NCI-H1694 (cell line): ENCODE measurements around the gene ZNF35.
A peak's percentile ranks its signal among the peaks of the same experiment; 100 is the strongest.
"Not testable (repeated sequence)": the region's sequence is repeated elsewhere in the genome, so short reads cannot be mapped to it uniquely, and the experiment has no call there.

ENCODE experiments used
- DNase-seq: peaks from one replicate; lab custom pipeline; 2025; lab: John Stamatoyannopoulos, UW

Gene ZNF35

GRCh38 chr3:44648564-44649229 lies at the start of gene ZNF35:
Gene ZNF35 (plus strand): TSS chr3:44648732. CDS start chr3:44651068, 2,336 bp downstream.
- DNase-seq = peak; percentile 43

- no peak for DNase-seq
Measured at GRCh38 chr3:44601749-44602148, 46.8 kb upstream of the ZNF35 start.

DNA sequence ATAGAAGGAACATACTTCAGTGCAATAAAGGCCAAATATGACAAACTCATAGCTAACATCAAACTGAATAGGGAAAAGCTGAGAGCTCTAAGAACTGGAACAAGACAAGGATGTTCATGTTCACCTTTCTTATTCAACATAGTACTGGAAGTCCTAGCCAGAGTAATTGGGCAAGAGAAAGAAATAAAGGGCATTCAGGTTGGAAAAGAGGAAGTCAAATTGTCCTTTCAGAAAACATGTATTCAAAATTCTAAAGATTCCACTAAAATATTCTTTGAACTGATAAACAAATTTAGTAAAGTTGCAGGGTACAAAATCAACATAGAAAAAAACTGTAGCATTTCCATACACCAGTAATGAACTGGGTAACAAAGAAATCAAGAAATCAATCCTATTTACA lies 35.9 kb upstream of the ZNF35 start:
- no peak for DNase-seq

DNA sequence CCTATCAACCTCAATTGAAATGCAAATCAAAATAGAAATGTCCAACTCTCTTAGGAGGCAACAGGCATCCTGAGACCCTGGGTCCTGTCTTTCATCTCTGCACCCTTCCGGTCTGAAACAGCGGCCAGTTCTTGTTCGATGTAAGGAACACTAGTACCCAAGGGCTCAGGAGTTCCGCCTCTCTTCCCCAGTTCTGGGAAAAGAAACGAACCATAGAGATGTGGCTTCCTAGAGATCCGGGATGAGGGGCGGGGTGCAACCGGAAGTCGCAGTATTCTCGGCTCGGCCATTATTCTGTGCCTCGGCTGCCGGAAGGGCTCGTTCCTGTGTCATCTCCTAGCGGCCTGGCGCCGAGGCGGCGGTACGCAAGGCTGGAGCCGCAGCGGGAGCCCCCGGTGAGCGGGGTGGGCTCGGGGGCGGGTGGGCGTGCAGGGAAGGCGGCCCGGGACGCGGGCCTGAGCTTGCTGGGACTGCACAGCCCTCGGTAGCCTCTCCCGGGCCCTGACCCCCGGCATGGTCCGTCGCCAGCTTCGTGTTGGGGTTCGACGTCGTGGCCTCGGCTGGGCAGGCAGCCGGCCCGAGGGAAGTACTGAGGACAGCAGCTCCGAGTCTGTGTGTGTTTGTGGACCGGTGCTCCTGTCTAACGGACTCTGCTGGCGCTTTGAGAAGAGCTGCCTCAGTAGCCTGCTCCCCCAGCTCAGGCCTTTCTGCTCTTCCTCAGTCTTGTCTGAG lies 23.6 kb upstream of the ZNF35 start, which contains the start of gene ZNF197:
ZNF197 (plus strand) TSS at position 288 of the 732 bp plus-strand sequence. CDS start 4,119 bp downstream, outside the sequence.
- peak; percentile 49 for DNase-seq

GRCh38 chr3:44628716-44629115 lies 19.8 kb upstream of the ZNF35 start:
- no peak for DNase-seq

DNA sequence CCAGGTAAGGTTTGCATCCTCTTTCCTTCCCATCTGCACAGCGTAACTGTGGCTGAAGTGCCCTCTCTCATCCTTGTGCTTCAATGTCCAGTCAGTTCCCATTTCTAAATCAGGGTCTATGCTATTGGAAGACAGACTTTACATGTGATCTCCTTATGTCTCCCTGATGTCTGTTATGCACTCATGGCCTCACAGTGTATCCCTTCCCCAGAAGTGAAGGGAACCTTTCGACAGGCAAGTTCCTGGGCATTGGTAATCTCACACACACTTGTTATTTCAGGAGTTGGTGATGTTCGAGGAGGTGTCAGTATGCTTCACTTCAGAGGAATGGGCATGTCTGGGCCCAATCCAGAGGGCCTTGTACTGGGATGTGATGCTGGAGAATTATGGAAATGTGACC lies 16.3 kb upstream of the ZNF35 start:
- no peak for DNase-seq

GRCh38 chr3:44642337-44642736 lies 6.2 kb upstream of the ZNF35 start:
- no peak for DNase-seq

DNA sequence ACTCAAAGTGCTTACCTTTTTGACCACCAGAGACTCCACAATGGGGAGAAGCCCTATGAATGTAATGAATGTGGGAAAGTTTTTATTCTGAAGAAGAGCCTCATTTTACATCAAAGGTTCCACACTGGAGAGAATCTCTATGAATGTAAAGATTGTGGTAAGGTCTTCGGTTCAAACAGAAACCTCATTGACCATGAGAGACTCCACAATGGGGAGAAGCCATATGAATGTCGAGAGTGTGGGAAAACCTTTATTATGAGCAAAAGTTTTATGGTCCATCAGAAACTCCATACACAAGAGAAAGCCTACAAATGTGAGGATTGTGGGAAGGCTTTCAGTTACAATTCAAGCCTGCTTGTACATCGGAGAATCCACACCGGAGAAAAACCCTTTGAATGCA lies 5.5 kb upstream of the ZNF35 start:
- no peak for DNase-seq

DNA sequence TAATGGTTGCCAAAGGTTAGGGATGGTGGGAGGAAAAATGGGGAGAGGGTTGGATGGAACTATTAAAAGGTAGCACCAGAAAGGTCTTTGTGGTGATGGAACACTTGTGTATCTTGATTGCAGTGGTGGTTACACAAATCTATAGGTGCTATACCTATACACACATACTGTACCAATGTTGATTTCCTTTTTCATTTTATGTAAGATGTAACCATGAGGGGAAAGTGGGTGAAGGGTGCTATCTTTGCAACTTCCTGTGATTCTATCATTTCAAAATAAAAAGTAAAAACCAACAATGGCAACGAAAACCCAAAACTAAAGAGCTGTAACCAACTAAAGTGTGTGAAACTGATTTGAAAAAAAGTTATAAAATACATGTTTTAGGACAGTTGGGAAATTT lies 761 bp upstream of the ZNF35 start:
- no peak for DNase-seq

DNA sequence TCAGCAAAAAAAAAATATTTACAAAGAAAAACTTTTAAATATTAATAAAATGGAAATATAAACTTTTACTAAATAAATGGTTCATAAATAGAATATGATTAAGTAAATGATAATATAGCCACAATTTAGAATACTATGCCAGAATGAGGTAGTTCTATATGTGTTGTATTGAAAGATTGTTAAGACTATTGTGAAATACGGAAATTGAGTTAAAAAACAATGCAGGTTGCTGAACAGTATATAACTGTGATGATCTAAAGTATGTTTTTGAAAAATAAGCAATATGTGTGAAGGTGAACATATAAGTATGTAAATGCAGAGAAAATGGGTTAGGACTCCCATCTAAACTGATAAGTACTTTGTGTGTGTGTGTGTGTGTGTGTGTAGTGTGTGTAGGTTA lies 1.2 kb downstream of the ZNF35 start:
- no peak for DNase-seq

GRCh38 chr3:44654039-44654438 lies 5.5 kb downstream of the ZNF35 start:
- DNase-seq = no peak

DNA sequence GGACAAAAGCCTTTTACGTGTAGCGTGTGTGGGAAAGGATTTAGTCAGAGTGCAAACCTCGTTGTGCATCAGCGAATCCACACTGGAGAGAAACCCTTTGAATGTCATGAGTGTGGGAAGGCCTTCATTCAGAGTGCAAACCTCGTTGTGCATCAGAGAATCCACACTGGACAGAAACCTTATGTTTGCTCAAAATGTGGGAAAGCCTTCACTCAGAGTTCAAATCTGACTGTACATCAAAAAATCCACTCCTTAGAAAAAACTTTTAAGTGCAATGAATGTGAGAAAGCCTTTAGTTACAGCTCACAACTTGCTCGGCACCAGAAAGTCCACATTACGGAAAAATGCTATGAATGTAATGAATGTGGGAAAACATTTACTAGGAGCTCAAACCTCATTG lies 10.5 kb downstream of the ZNF35 start:
- no peak for DNase-seq

DNA sequence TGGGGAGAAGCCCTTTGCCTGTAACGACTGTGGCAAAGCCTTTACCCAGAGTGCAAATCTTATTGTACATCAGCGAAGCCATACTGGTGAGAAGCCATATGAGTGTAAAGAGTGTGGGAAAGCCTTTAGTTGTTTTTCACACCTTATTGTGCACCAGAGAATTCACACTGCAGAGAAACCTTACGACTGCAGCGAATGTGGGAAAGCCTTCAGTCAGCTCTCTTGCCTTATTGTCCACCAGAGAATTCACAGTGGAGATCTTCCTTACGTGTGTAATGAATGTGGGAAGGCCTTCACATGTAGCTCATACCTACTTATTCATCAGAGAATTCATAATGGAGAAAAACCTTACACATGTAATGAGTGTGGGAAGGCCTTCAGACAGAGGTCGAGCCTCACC lies 10.9 kb downstream of the ZNF35 start:
- no peak for DNase-seq

DNA sequence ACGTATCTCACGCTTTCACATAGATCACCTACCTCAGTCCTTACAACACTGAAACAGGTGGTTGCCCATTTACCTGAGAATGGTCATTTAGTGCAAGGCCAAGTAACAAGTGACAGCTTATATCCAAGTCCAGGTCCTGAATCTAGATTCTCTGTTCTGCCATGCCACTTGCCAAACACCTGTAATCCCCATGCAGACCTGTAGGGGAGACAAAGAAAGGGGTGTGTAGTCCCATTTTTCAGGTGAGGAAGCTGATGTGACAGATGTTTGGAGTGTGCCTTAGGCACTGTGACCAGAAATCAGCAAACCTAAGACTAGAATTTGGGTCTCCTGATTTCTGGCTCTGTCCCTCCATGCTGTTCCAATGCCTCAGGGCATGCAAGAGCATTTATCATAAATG lies 12.7 kb downstream of the ZNF35 start:
- no peak for DNase-seq

DNA sequence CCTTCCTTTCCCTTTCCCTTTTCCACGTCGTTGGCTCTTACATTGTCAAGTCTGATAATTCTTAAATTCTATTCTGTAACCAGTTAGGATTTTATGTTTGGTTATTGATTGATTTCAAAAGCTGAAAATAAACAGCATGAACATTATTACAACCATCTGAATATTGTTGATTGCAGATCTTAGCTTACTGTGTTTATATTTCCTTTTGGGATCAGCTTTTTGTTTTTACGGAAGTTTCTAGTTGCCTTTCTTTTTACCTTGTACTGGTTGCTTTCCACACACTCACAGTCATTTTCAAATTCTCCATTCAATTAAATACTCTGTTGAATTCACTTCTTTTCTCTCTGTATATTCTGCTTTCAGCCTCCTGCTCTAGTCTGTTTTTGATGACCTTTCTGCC lies 16.6 kb downstream of the ZNF35 start:
- DNase-seq = no peak

- no peak for DNase-seq
Measured at GRCh38 chr3:44666346-44666745, 17.8 kb downstream of the ZNF35 start.

DNA sequence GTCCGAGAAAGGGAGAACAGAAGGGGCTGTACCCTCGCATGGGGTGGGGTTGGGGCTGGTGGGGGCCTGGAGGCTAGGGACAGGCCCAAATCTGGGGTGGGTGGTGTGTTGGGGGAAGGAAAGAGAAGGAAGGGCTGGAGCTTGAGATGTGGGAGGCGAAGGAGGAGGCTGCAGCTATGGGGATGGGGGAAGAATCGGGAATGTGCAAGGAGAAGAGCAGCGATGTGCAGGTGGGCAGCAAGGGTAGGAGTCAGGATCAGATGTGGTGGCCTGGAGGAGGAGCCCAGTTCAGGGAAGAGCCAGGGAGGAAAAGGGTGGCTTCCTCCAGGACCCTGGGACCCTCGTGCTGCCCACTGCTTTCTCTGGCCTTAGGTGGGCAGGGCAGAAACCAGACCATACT lies 21.2 kb downstream of the ZNF35 start:
- DNase-seq = no peak

GRCh38 chr3:44673466-44673865 lies 24.9 kb downstream of the ZNF35 start:
- DNase-seq = not testable (repeated sequence)

DNA sequence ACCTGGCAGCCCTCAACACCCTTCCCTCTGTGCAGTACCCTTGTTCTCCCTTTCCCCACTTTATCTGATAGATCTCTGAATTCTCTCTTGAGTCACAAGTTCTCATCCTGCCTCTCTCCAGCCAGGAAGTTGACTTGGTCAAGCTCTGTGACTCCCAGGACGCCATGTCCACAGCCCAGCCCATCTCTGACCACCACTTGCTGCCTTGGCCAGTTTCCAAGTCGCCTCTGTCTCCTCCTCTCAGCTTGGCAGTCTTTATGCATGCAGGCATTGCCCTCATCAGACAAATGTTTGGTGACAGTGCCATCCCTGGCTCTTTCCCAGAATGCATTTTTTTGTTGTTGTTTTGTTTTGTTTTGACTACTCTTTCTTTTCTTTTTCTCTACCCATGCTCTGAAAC lies 25.7 kb downstream of the ZNF35 start:
- no peak for DNase-seq

DNA sequence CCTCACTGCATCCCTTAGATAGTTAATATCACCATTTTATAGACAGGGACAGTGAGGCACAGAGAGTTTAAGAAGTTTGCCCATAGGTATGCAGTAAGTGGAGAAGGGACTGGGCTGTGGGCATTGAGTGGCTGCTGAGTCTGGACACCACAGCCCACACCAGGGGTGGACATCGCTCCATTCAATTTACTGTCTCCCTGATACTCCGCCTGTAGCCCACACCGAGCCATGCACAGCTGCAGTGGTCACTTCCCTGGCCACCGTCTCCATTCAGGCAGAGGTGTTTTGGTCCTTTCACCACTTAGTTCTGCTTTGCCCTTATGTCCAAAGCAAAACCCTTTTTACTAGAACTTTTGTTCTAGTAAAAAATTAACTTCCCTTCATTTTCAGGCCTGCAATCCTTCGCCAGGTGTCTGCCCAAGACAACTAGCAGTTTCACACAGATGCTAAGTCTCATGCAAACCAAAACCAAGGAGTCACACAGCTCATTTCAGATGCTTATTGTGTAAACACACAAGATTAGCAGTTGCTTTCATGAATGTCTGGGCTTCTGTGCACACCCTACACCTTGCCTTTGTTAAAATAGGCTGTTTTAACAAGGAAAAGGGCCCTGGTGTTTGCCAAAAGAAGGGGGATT lies 30.1 kb downstream of the ZNF35 start:
- DNase-seq = no peak

DNA sequence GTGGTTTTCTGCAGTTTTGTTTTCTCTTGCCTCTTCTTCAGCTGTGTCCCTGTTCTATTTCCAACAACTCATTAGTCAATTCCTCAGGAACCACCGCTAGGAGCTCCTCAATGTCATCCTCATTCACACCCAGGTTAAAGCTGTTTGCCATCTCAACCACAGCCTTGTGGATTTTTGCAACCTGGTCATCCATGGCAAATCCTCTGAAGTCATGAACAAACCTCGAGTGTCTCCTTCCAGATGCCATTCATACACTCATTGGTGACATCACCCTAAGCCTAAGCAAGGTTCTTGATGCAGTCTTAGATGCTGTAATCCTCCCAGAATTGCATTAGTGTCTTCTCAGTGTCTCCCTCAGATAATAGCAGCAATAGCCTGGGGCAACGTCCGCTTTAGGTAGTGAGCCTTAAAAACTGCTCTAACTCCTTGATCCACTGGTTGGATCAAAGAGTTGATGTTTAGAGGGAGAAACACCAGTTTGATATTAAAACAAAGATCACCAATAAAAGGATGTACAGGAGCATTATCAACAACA lies 32.5 kb downstream of the ZNF35 start:
- no peak for DNase-seq

DNA sequence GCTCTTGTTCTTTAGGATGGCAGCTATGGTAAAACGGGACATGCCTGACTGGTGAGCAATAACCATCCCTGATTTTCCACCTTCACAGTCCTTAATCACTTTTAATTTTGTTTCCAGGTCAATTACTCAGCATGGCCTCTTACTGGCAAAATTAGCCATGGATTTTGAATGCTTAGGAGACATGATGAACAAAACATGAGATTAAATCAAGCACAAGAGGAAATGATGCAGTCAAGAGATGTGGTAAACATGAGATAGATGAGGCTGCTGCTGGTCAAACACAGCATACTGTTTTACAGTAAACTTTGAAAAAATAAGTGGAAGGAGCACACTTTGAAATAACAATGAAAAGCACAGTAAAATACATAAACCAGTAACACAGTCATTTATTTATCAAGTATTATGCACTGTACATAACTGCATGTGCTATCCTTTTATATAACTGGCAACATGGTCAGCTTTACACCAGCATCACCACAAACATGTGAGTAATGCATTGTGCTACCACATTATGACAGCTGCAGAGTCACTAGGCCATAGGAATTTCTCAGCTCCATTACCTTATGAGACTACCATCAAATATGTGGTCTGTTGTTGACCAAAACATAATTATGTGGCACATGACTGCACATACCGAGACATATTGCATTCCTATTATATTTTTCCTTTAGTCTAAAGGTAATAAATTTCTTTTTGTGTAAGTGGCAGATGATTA lies 33.8 kb downstream of the ZNF35 start:
- DNase-seq = no peak
